ENCODE results near the gene DNAJC11.
"Not testable (repeated sequence)": the region's sequence is repeated elsewhere in the genome, so short reads cannot be mapped to it uniquely, and the experiment has no call there.

DNAJC11 gene

GRCh38 chr1:6674771-6675170, 26.8 kb downstream of the DNAJC11 start:
- Histone ChIP-seq H3K4me3 (ENCODE audit: low read length) (no peak overlapping the region), H3K4me1 (ENCODE audit: control insufficient read depth, insufficient read depth, low read length) (no peaks in the 10 kb centered on the region), H3K27ac (ENCODE audit: low read length) (no peak overlapping the region), H3K9me3 (ENCODE audit: control insufficient read depth, insufficient read depth, low read length) (no peaks in the 10 kb centered on the region), H3K36me3 (ENCODE audit: control insufficient read depth, insufficient read depth, low read length) (peaks cover 10% of the 10 kb centered on the region; the same call in 1 of the 2 replicates), H3K27me3 (ENCODE audit: control insufficient read depth, insufficient read depth, low read length) (no peaks in the 10 kb centered on the region)
- WGBS (ENCODE audit: insufficient coverage, insufficient read length) = no CpG with 5 or more reads among the region's 1 CpG
- DNase-seq (ENCODE audit: low read depth, low spot score) = no peak

GRCh38 chr1:6673816-6674398, 27.7 kb downstream of the DNAJC11 start:
- Histone ChIP-seq H3K4me1 (ENCODE audit: control insufficient read depth, insufficient read depth, low read length) (no peaks in the 10 kb centered on the region), H3K36me3 (ENCODE audit: control insufficient read depth, insufficient read depth, low read length) (peaks cover 7% of the 10 kb centered on the region; the same call in 1 of the 2 replicates), H3K27me3 (ENCODE audit: control insufficient read depth, insufficient read depth, low read length) (no peaks in the 10 kb centered on the region), H3K9me3 (ENCODE audit: control insufficient read depth, insufficient read depth, low read length) (no peaks in the 10 kb centered on the region), H3K4me3 (ENCODE audit: low read length) (no peak overlapping the region), H3K27ac (ENCODE audit: low read length) (no peak overlapping the region)
- WGBS (ENCODE audit: insufficient coverage, insufficient read length) = no CpG with 5 or more reads among the region's 5 CpGs
- no peak for DNase-seq (ENCODE audit: low read depth, low spot score)

- Histone ChIP-seq H3K4me1 (ENCODE audit: control insufficient read depth, insufficient read depth, low read length) (no peaks in the 10 kb centered on the region), H3K27ac (ENCODE audit: low read length) (no peak overlapping the region), H3K27me3 (ENCODE audit: control insufficient read depth, insufficient read depth, low read length) (no peaks in the 10 kb centered on the region), H3K9me3 (ENCODE audit: control insufficient read depth, insufficient read depth, low read length) (no peaks in the 10 kb centered on the region), H3K4me3 (ENCODE audit: low read length) (no peak overlapping the region), H3K36me3 (ENCODE audit: control insufficient read depth, insufficient read depth, low read length) (peaks cover 2% of the 10 kb centered on the region; the same call in 1 of the 2 replicates)
- no peak for DNase-seq (ENCODE audit: low read depth, low spot score)
- no CpG with 5 or more reads among the region's 2 CpGs for WGBS (ENCODE audit: insufficient coverage, insufficient read length)
Observed at GRCh38 chr1:6672558-6672957, 29.1 kb downstream of the DNAJC11 start.

GRCh38 chr1:6668503-6668902, 33.1 kb downstream of the DNAJC11 start:
- no peaks in the 10 kb centered on the region for H3K4me1 ChIP-seq (ENCODE audit: control insufficient read depth, insufficient read depth, low read length)
- H3K9me3 ChIP-seq (ENCODE audit: control insufficient read depth, insufficient read depth, low read length) = no peaks in the 10 kb centered on the region
- DNase-seq (ENCODE audit: low read depth, low spot score) = no peak
- no peaks in the 10 kb centered on the region for H3K27me3 ChIP-seq (ENCODE audit: control insufficient read depth, insufficient read depth, low read length)
- H3K36me3 ChIP-seq (ENCODE audit: control insufficient read depth, insufficient read depth, low read length) = peaks cover 6% of the 10 kb centered on the region; the same call in 1 of the 2 replicates
- no peak overlapping the region for H3K4me3 ChIP-seq (ENCODE audit: low read length)
- no CpG with 5 or more reads among the region's 9 CpGs for WGBS (ENCODE audit: insufficient coverage, insufficient read length)
- H3K27ac ChIP-seq (ENCODE audit: low read length) = no peak overlapping the region

- Histone ChIP-seq H3K4me3 (ENCODE audit: low read length) (no peak overlapping the region), H3K27ac (ENCODE audit: low read length) (no peak overlapping the region), H3K9me3 (ENCODE audit: control insufficient read depth, insufficient read depth, low read length) (no peaks in the 10 kb centered on the region), H3K27me3 (ENCODE audit: control insufficient read depth, insufficient read depth, low read length) (no peaks in the 10 kb centered on the region), H3K4me1 (ENCODE audit: control insufficient read depth, insufficient read depth, low read length) (no peaks in the 10 kb centered on the region), H3K36me3 (ENCODE audit: control insufficient read depth, insufficient read depth, low read length) (peaks cover 6% of the 10 kb centered on the region; the same call in 1 of the 2 replicates)
- no CpG with 5 or more reads among the region's 6 CpGs for WGBS (ENCODE audit: insufficient coverage, insufficient read length)
- no peak for DNase-seq (ENCODE audit: low read depth, low spot score)
Observed at GRCh38 chr1:6667139-6667538, 34.5 kb downstream of the DNAJC11 start.

GRCh38 chr1:6666696-6667095, 34.9 kb downstream of the DNAJC11 start:
- no peaks in the 10 kb centered on the region for H3K27me3 ChIP-seq (ENCODE audit: control insufficient read depth, insufficient read depth, low read length)
- H3K9me3 ChIP-seq (ENCODE audit: control insufficient read depth, insufficient read depth, low read length) = no peaks in the 10 kb centered on the region
- H3K4me1 ChIP-seq (ENCODE audit: control insufficient read depth, insufficient read depth, low read length) = no peaks in the 10 kb centered on the region
- no peak overlapping the region for H3K27ac ChIP-seq (ENCODE audit: low read length)
- no CpG with 5 or more reads among the region's 5 CpGs for WGBS (ENCODE audit: insufficient coverage, insufficient read length)
- DNase-seq (ENCODE audit: low read depth, low spot score) = no peak
- H3K4me3 ChIP-seq (ENCODE audit: low read length) = no peak overlapping the region
- peaks cover 6% of the 10 kb centered on the region; the same call in 1 of the 2 replicates for H3K36me3 ChIP-seq (ENCODE audit: control insufficient read depth, insufficient read depth, low read length)

GRCh38 chr1:6662468-6662867, 39.1 kb downstream of the DNAJC11 start:
- not testable (repeated sequence) for H3K27me3 ChIP-seq (ENCODE audit: control insufficient read depth, insufficient read depth, low read length); H3K4me1 ChIP-seq (ENCODE audit: control insufficient read depth, insufficient read depth, low read length); H3K9me3 ChIP-seq (ENCODE audit: control insufficient read depth, insufficient read depth, low read length); DNase-seq (ENCODE audit: low read depth, low spot score); H3K4me3 ChIP-seq (ENCODE audit: low read length); H3K36me3 ChIP-seq (ENCODE audit: control insufficient read depth, insufficient read depth, low read length); H3K27ac ChIP-seq (ENCODE audit: low read length)
- WGBS (ENCODE audit: insufficient coverage, insufficient read length) = no CpG with 5 or more reads among the region's 7 CpGs

- no peaks in the 10 kb centered on the region for H3K36me3 ChIP-seq (ENCODE audit: control insufficient read depth, insufficient read depth, low read length)
- H3K4me3 ChIP-seq (ENCODE audit: low read length) = no peak overlapping the region
- H3K4me1 ChIP-seq (ENCODE audit: control insufficient read depth, insufficient read depth, low read length) = no peaks in the 10 kb centered on the region
- 100% methylated on average over 2 of the region's 7 CpGs for WGBS (ENCODE audit: insufficient coverage, insufficient read length)
- no peaks in the 10 kb centered on the region for H3K9me3 ChIP-seq (ENCODE audit: control insufficient read depth, insufficient read depth, low read length)
- DNase-seq (ENCODE audit: low read depth, low spot score) = no peak
- no peak overlapping the region for H3K27ac ChIP-seq (ENCODE audit: low read length)
- no peaks in the 10 kb centered on the region for H3K27me3 ChIP-seq (ENCODE audit: control insufficient read depth, insufficient read depth, low read length)
Observed at GRCh38 chr1:6660415-6661049, 41.1 kb downstream of the DNAJC11 start.

- H3K36me3 ChIP-seq (ENCODE audit: control insufficient read depth, insufficient read depth, low read length) = no peaks in the 10 kb centered on the region
- H3K27ac ChIP-seq (ENCODE audit: low read length) = no peak overlapping the region
- WGBS (ENCODE audit: insufficient coverage, insufficient read length) = no CpG with 5 or more reads among the region's 5 CpGs
Observed at GRCh38 chr1:6658359-6659060, 43.1 kb downstream of the DNAJC11 start.

GRCh38 chr1:6657138-6657537, 44.5 kb downstream of the DNAJC11 start:
- Histone ChIP-seq H3K27me3 (ENCODE audit: control insufficient read depth, insufficient read depth, low read length) (no peaks in the 10 kb centered on the region), H3K9me3 (ENCODE audit: control insufficient read depth, insufficient read depth, low read length) (no peaks in the 10 kb centered on the region), H3K36me3 (ENCODE audit: control insufficient read depth, insufficient read depth, low read length) (peaks cover 4% of the 10 kb centered on the region; the same call in 1 of the 2 replicates), H3K4me1 (ENCODE audit: control insufficient read depth, insufficient read depth, low read length) (no peaks in the 10 kb centered on the region), H3K27ac (ENCODE audit: low read length) (no peak overlapping the region), H3K4me3 (ENCODE audit: low read length) (no peak overlapping the region)
- no peak for DNase-seq (ENCODE audit: low read depth, low spot score)
- WGBS (ENCODE audit: insufficient coverage, insufficient read length) = no CpG with 5 or more reads among the region's 6 CpGs

More at GRCh38 chr1:6658359-6659060, 43.1 kb downstream of the DNAJC11 start:
- DNase-seq (ENCODE audit: low read depth, low spot score) = no peak
- Histone ChIP-seq H3K4me3 (ENCODE audit: low read length) (no peak overlapping the region), H3K4me1 (ENCODE audit: control insufficient read depth, insufficient read depth, low read length) (no peaks in the 10 kb centered on the region), H3K27me3 (ENCODE audit: control insufficient read depth, insufficient read depth, low read length) (no peaks in the 10 kb centered on the region), H3K9me3 (ENCODE audit: control insufficient read depth, insufficient read depth, low read length) (no peaks in the 10 kb centered on the region)

Measured in iPS DF 6.9 (cell line).